AG09309 (cell line): ENCODE measurements around the gene ATL2.
"Not testable (repeated sequence)": the region's sequence is repeated elsewhere in the genome, so short reads cannot be mapped to it uniquely, and the experiment has no call there.

Source experiments
- DNase-seq: peaks from one replicate; pipeline ENCODE4 v3.0.0-alpha.2; 2010; ENCODE audit warnings: low read depth
- H3K4me3 ChIP-seq: 2 replicates; pipeline ENCODE4 v1.5.1; 2011; ENCODE audit warnings: mild to moderate bottlenecking, low read depth, low read length, moderate library complexity; ENCODE audit not compliant: control insufficient read depth
- TF ChIP-seq, protein P1 (sequence below): IDR thresholded peaks from 2 replicates; pipeline ENCODE4 v1.5.1; 2011; ENCODE audit warnings: mild to moderate bottlenecking, low read depth, low read length, inconsistent platforms; ENCODE audit not compliant: insufficient read depth, control insufficient read depth; ENCODE audit errors: missing control alignments

Gene ATL2

DNA sequence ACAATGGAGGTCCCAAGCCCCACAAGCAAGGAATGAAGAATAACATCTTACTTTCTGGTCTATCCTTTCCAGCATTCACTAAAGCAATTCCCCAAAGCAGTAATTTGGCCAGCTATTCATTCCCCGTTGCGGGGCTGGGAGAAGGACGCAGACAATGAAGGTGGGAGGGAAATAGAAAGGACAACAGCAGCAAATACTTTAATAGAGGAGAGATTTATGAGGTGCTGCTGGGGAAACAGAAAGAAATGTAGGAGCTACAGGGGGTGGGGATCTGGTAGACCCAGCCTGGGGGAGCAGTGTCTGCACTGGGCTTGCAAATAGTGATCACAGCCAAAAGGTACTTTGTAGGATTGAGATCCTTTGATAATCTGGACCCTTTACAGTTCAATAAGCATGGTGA, 13.9 kb upstream of the ATL2 start:
- DNase-seq: no peak
- TF ChIP-seq, protein P1, sequence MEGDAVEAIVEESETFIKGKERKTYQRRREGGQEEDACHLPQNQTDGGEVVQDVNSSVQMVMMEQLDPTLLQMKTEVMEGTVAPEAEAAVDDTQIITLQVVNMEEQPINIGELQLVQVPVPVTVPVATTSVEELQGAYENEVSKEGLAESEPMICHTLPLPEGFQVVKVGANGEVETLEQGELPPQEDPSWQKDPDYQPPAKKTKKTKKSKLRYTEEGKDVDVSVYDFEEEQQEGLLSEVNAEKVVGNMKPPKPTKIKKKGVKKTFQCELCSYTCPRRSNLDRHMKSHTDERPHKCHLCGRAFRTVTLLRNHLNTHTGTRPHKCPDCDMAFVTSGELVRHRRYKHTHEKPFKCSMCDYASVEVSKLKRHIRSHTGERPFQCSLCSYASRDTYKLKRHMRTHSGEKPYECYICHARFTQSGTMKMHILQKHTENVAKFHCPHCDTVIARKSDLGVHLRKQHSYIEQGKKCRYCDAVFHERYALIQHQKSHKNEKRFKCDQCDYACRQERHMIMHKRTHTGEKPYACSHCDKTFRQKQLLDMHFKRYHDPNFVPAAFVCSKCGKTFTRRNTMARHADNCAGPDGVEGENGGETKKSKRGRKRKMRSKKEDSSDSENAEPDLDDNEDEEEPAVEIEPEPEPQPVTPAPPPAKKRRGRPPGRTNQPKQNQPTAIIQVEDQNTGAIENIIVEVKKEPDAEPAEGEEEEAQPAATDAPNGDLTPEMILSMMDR: no peak
- no peak overlapping the region for H3K4me3 ChIP-seq

DNA sequence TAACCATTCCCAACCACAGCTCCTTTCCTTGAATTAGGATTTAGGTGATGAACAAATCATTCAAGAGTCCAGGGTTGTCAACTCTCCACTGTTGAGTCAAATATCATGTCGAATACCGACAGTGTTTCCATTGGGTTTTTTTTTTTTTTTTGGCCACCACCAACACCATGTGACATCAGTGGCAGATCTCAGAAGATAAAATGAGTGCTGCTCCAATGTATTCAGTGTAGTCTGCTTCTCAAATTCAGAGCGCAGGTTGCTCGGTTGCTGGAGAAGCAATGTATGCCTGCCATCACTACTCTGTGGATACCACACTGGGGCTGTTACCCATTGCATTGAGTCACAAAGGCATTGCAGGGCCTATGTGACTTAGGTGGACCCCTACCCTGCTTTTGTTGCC, 10.8 kb upstream of the ATL2 start:
- TF ChIP-seq, protein P1: no peak
- no peak overlapping the region for H3K4me3 ChIP-seq
- no peak for DNase-seq

DNA sequence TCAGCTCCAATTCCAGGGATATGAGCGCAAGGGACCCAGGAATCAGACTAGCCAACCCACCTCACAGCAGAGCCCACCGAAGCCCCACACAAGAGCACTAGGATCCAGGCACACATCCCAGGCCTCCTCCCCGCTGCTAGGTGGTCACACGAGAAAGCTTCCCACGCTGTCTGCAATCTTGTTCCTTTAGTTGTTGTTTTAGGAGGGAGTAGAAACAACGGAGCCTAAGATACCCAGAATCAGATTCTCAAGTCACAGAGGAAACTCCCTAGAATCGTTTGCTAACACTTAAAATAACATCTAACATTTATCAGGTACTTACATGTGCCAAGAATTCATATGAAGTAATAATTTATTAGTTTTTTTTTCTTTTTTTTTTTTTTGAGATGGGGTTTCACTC, 9.7 kb upstream of the ATL2 start:
- TF ChIP-seq, protein P1: no peak
- no peak overlapping the region for H3K4me3 ChIP-seq
- DNase-seq: no peak

DNA sequence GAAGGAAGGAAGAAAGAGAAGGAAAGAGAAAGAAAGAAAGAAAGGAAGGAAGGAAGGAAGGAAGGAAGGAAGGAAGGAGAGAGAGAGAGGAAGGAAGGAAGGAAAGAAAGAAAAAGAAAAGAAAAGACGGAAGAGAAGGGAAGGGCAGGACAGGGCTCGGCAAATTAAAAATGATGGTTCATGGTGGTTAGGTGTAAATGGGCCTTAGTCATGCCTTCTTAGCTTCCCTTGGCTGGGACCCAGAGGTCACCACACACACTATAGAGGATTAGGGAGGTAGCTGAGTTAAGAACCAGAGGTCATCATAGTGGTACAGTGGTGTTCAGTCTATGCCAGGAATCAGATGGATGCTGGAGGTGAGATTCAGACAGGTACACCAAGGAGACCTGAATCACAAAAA, 9.3 kb upstream of the ATL2 start:
- DNase-seq: no peak
- H3K4me3 ChIP-seq: no peak overlapping the region
- TF ChIP-seq, protein P1: no peak

DNA sequence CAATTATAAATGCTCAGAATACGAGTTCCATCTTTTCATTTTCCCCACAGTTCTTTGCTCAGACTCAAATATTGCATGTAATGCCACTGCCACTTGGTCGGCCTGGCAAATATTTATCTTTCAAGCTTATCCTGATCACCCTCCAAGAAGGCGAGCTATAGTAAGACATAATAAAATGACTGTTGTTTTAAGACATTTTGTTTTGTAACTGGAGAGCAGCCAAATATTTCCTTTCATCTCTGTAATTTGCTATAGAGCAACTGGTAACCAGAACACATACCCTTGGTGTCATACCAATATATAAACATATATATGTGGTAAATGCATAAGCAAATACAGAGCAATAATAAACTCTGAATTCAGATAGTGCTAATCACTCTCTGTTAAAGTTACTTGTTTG, 7.3 kb upstream of the ATL2 start:
- DNase-seq: no peak
- no peak overlapping the region for H3K4me3 ChIP-seq
- TF ChIP-seq, protein P1: no peak

DNA sequence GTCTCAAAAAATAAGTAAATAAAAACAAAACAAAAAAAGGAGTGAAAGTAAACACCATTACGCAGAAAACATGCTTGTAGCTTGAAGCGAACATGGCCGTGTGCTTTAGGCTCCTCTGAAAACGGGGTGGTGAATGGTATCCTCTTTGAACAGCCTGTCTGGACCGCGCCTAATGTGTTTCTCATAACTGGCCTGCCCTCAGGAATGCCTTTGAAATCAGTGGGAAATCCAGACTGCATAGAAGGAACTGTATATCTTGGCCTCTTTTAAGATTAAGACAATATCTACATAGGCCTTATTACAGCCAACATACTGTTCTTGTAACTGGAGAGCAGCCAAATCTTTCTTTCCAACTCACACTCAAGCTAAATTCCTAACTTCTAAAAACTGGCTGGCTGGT, 6.7 kb upstream of the ATL2 start:
- not testable (repeated sequence) for H3K4me3 ChIP-seq, DNase-seq

DNA sequence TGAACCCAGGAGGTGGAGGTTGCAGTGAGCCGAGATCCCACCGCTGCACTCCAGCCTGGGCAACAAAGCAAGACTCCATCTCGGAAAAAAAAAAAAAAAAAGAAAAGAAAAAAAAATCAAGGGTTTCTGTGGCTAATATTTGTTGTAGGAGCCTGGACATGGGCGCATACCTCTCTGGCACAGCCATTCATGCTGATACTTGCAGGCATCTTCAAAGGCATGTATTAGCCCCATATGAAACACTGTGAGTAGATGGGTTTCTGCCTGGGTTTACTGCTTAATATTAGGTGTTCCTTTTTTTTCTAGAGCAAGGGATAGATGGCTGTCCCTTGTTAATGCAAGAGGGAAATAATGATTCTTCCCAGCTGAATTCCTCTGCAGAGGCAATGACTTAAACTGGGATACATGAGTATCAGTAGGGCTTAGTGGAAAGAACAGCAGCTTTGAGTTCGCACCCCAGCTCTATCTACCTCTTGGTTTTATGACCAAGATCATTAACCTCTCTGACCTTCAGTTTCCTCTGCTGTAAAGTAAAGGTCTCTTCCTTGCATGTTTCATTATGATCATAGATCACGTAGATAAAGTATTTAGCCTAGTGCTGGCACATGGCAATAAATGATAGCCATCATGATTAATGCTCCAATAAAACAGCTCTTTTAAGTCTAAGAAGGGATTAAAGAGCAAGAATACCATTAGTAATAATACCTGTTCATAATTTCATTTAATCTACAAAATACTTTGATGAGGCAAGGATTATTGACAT, 4.5 kb upstream of the ATL2 start:
- H3K4me3 ChIP-seq: no peak overlapping the region
- TF ChIP-seq, protein P1: no peak
- no peak for DNase-seq
